B cell (primary cell): Measurements from ENCODE around the gene CLK2. TPM values are rescaled to one million over a fixed set of nuclear protein-coding genes. Genes with fewer than 3 reads are reported as not detected.

Source experiments
- ATAC-seq: fragments of 200-7000 bp; cut with Tn5 transposase; one replicate; pipeline ENCODE4 v1.10.0; 2021; ENCODE audit warnings: low read depth, mild to moderate bottlenecking, moderate number of reproducible peaks, moderate library complexity
- CTCF ChIA-PET: fragments of 350-600 bp; sonication (Branson Sonifier 250); formaldehyde crosslinking; loops from one replicate; lab custom pipeline; 2021; ENCODE audit warnings: antibody characterized with exemption, inconsistent platforms; lab: Charles Lee
- POLR2A ChIA-PET: fragments of 350-600 bp; sonication (Branson Sonifier 250); formaldehyde crosslinking; loops from one replicate; lab custom pipeline; 2021; ENCODE audit warnings: antibody characterized with exemption; lab: Charles Lee
- DNase-seq: peaks from one replicate; pipeline ENCODE4 v3.0.0; 2013
- H2AFZ ChIP-seq: 2 replicates; pipeline ENCODE4 v1.6.1; 2012; ENCODE audit warnings: mild to moderate bottlenecking, low read depth, low read length; ENCODE audit not compliant: insufficient read depth, poor library complexity, severe bottlenecking
- H3K27ac ChIP-seq, 2 donors: 1 replicate in 1 of 2; 2 replicates in 1 of 2; pipeline ENCODE4 v1.5.1; 2012 to 2013; ENCODE audit warnings: low read length in 2 of 2, mild to moderate bottlenecking in 2 of 2, moderate library complexity in 1 of 2
- H3K27me3 ChIP-seq, 4 experiments: fragments of 200-600 bp in 1 of 4; sonication (generic) in 1 of 4; replicated peaks in 1 of 4; 1 replicate in 2 of 4; 2 replicates in 2 of 4; pipeline versions ENCODE4 v1.6.1 to v1.7.0; 2013 to 2016; ENCODE audit warnings: low read length in 3 of 4, mild to moderate bottlenecking in 2 of 4, mixed read lengths in 1 of 4, moderate library complexity in 1 of 4; ENCODE audit not compliant: insufficient read depth in 4 of 4, control insufficient read depth in 3 of 4; ENCODE audit errors: control extremely low read depth in 1 of 4
- H3K36me3 ChIP-seq, 2 experiments: replicated peaks in 1 of 2; 1 replicate in 1 of 2; 2 replicates in 1 of 2; pipeline versions ENCODE4 v1.6.1 to v1.7.1; 2013; ENCODE audit warnings: low read length in 1 of 2; ENCODE audit not compliant: insufficient read depth in 2 of 2, control insufficient read depth in 1 of 2; ENCODE audit errors: control extremely low read depth in 1 of 2, extremely low read depth in 1 of 2
- H3K4me1 ChIP-seq, 2 donors: fragments of 200-600 bp in 1 of 2; sonication (generic) in 1 of 2; 1 replicate in 1 of 2; 2 replicates in 1 of 2; pipeline versions ENCODE4 v1.5.1 to v1.6.1; 2013 to 2017; ENCODE audit warnings: low read length in 2 of 2; ENCODE audit not compliant: control insufficient read depth in 2 of 2, insufficient read depth in 2 of 2
- H3K4me2 ChIP-seq: replicated peaks from 2 replicates; pipeline ENCODE3; 2012; ENCODE audit warnings: mild to moderate bottlenecking, low read depth, low read length; ENCODE audit not compliant: poor library complexity, severe bottlenecking
- H3K4me3 ChIP-seq, 5 experiments: fragments of 200-600 bp in 1 of 5; sonication (generic) in 1 of 5; 1 replicate in 3 of 5; 2 replicates in 2 of 5; pipeline versions ENCODE4 v1.5.1 to v1.7.0; 2011 to 2016; ENCODE audit warnings: low read length in 4 of 5, mild to moderate bottlenecking in 4 of 5, low read depth in 2 of 5, control low read depth in 1 of 5, moderate library complexity in 1 of 5; ENCODE audit not compliant: insufficient read depth in 1 of 5; ENCODE audit errors: control extremely low read depth in 1 of 5, extremely low read depth in 1 of 5
- H3K79me2 ChIP-seq: fragments of 200-600 bp; sonication (generic); one replicate; pipeline ENCODE4 v1.6.0; 2016; ENCODE audit warnings: low read length; ENCODE audit not compliant: control insufficient read depth, insufficient read depth
- H3K9ac ChIP-seq: fragments of 200-600 bp; sonication (generic); 2 replicates; pipeline ENCODE4 v1.6.1; 2017; ENCODE audit warnings: mild to moderate bottlenecking, low read length, moderate library complexity
- H3K9me3 ChIP-seq, 3 donors: one replicate each; pipeline versions ENCODE4 v1.6.1 to v1.7.1; 2013; ENCODE audit warnings: low read length in 2 of 3; ENCODE audit not compliant: control insufficient read depth in 2 of 3, insufficient read depth in 1 of 3; ENCODE audit errors: control extremely low read depth in 1 of 3
- H4K20me1 ChIP-seq: 2 replicates; pipeline ENCODE4 v1.6.0; 2012; ENCODE audit warnings: mild to moderate bottlenecking, low read length; ENCODE audit not compliant: insufficient read depth, control insufficient read depth, poor library complexity, severe bottlenecking
- H3K27ac Mint-ChIP-seq: one replicate; pipeline ENCODE4 v1.8.0; 2021; ENCODE audit warnings: mixed read lengths
- H3K27me3 Mint-ChIP-seq: one replicate; pipeline ENCODE4 v1.8.0; 2021; ENCODE audit warnings: mixed read lengths
- H3K4me1 Mint-ChIP-seq: one replicate; pipeline ENCODE4 v1.8.0; 2021; ENCODE audit warnings: mixed read lengths
- H3K4me3 Mint-ChIP-seq: one replicate; pipeline ENCODE4 v1.8.0; 2021; ENCODE audit warnings: mixed read lengths
- H3K9me3 Mint-ChIP-seq: one replicate; pipeline ENCODE4 v1.8.0; 2022; ENCODE audit warnings: mixed read lengths; ENCODE audit not compliant: insufficient read depth
- CTCF ChIP-seq: fragments of 200-600 bp; IDR thresholded peaks from one replicate; pipeline ENCODE4 v1.8.0; 2022; ENCODE audit warnings: antibody characterized with exemption, mild to moderate bottlenecking
- EZH2 ChIP-seq: IDR thresholded peaks from 2 replicates; pipeline ENCODE4 v1.6.1; 2012; ENCODE audit warnings: borderline replicate concordance, low read depth, mild to moderate bottlenecking, moderate library complexity, low read length; ENCODE audit not compliant: insufficient read depth, poor library complexity, severe bottlenecking
- WGBS: methylation state at CpG from one replicate; pipeline ENCODE4 v1.1.5; 2013; ENCODE audit warnings: missing lambda C conversion rate; ENCODE audit not compliant: insufficient coverage; 5-methylcytosine and 5-hydroxymethylcytosine counted together
- intact Hi-C: fragments of 100-400 bp; cut with micrococcal nuclease; formaldehyde crosslinking; loops from one replicate; pipeline ENCODE4 v1.10.0; 2022
- polyA plus RNA-seq: library from polyadenylated mRNA; depleted of rRNA; stranded (reverse); fragments of >200 nt; gene quantifications from 2 replicates; pipeline ENCODE4 v1.2.3, GENCODE V29; 2012
- total RNA-seq, 2 donors: library from RNA; stranded (reverse); fragments of 120-200 nt in 1 of 2; gene quantifications; 1 replicate in 1 of 2; 2 replicates in 1 of 2; pipeline versions ENCODE4 v1.2.3 to v1.2.4, GENCODE V29; 2013 to 2022

CLK2 gene
- total and polyA plus RNA-seq, 2 donors (not counting 1 experiment from before 2014, with no cell fraction given), result 152 to 161 TPM

- intact Hi-C loops, result no loop called here
- ChIA-PET POLR2A (no interaction called here), CTCF (no interaction called here)
- Histone ChIP-seq H2AFZ (no peak overlapping the region), H3K4me1 (no peaks in the 10 kb centered on the region), H4K20me1 (no peaks in the 10 kb centered on the region), H3K27ac (no peak overlapping the region), H3K27me3 (no peaks in the 10 kb centered on the region), H3K9ac (no peak overlapping the region), H3K4me2 (no peak overlapping the region), H3K9me3 (no peaks in the 10 kb centered on the region), H3K36me3 (no peaks in the 10 kb centered on the region), H3K79me2 (no peaks in the 10 kb centered on the region), H3K4me3 (no peak overlapping the region)
- H3K27me3 Mint-ChIP-seq, result peaks cover 5% of the 10 kb centered on the region
- no peak for TF ChIP-seq EZH2
- DNase-seq (no peak), ATAC-seq (no peak)
- 95% methylated on average over 21 of the region's 21 CpGs for WGBS
- H3K4me1 Mint-ChIP-seq, result no peaks in the 10 kb centered on the region
- H3K27ac Mint-ChIP-seq, result no peak overlapping the region
- H3K9me3 Mint-ChIP-seq, result no peaks in the 10 kb centered on the region
- no peak overlapping the region for H3K4me3 Mint-ChIP-seq
These were observed 14.8 kb upstream of the CLK2 start for GRCh38 chr1:155287987-155288543.

GRCh38 chr1:155286544-155286943, 13.2 kb upstream of the CLK2 start:
- no peak overlapping the region for H3K4me2 ChIP-seq
- POLR2A ChIA-PET, result no interaction called here
- no peaks in the 10 kb centered on the region for H4K20me1 ChIP-seq
- no peak overlapping the region for H2AFZ ChIP-seq
- WGBS, result 94% methylated on average over 1 of the region's 2 CpGs
- Mint-ChIP-seq H3K27ac (no peak overlapping the region), H3K4me3 (no peak overlapping the region), H3K9me3 (no peaks in the 10 kb centered on the region), H3K27me3 (peaks cover 3% of the 10 kb centered on the region), H3K4me1 (no peaks in the 10 kb centered on the region)
- ATAC-seq (no peak), DNase-seq (no peak)
- H3K9me3 ChIP-seq, result no peaks in the 10 kb centered on the region
- no peak overlapping the region for H3K4me3 ChIP-seq
- intact Hi-C loops, result no loop called here
- TF ChIP-seq EZH2 (no peak), CTCF (no peak)
- H3K4me1 ChIP-seq, result no peaks in the 10 kb centered on the region
- H3K9ac ChIP-seq, result no peak overlapping the region
- H3K79me2 ChIP-seq, result no peaks in the 10 kb centered on the region
- H3K36me3 ChIP-seq, result no peaks in the 10 kb centered on the region
- no peak overlapping the region for H3K27ac ChIP-seq
- H3K27me3 ChIP-seq, result no peaks in the 10 kb centered on the region
- CTCF ChIA-PET, result no interaction called here
